ENCODE measurements around the gene UBE4B. TPM values are rescaled to one million over a fixed set of nuclear protein-coding genes. Genes with fewer than 3 reads are reported as not detected.

UBE4B gene
- total RNA-seq, 1 experiment from 2014 or later = 40.3 TPM

GRCh38 chr1:10189659-10190058, 156.9 kb downstream of the UBE4B start:
- CTCF ChIA-PET = no interaction called here
- intact Hi-C loops (cut with micrococcal nuclease; ENCODE audit: unreplicated experiment) = no loop called here

GRCh38 chr1:10192263-10192662, 159.5 kb downstream of the UBE4B start:
- no peaks in the 10 kb centered on the region for H3K36me3 Mint-ChIP-seq (ENCODE audit: insufficient read depth, unreplicated experiment)
- BruUV-seq (replicated peaks) = no TSS peak
- no peak for DNase-seq
- peaks cover 6% of the 10 kb centered on the region; the same call in 1 of the 2 replicates for H3K4me1 ChIP-seq
- no peak overlapping the region for H3K4me3 Mint-ChIP-seq (ENCODE audit: unreplicated experiment)
- ChIA-PET POLR2A (no interaction called here), CTCF (no interaction called here)
- intact Hi-C loops (cut with micrococcal nuclease; ENCODE audit: unreplicated experiment) = no loop called here
- no peaks in the 10 kb centered on the region for H3K9me3 Mint-ChIP-seq (ENCODE audit: unreplicated experiment)
- H3K9me3 ChIP-seq = no peaks in the 10 kb centered on the region
- TF ChIP-seq CTCF (IDR thresholded peaks at IDR 0.05; ENCODE audit: insufficient read depth in 1 of 2, low read depth in 1 of 2, low read length in 1 of 2, severe bottlenecking in 1 of 2, unreplicated experiment in 1 of 2) = no peak
- H3K27me3 Mint-ChIP-seq (ENCODE audit: insufficient read depth, unreplicated experiment) = no peaks in the 10 kb centered on the region
- no peaks in the 10 kb centered on the region for H3K36me3 ChIP-seq (ENCODE audit: control insufficient read depth, insufficient read depth, low read length)
- no peak overlapping the region for H3K4me3 ChIP-seq (ENCODE audit: low read depth, low read length)
- no peak overlapping the region for H3K27ac Mint-ChIP-seq (ENCODE audit: unreplicated experiment)
- no peaks in the 10 kb centered on the region for H3K27me3 ChIP-seq (replicated peaks; ENCODE audit: control insufficient read depth, insufficient read depth, low read length)
- no peaks in the 10 kb centered on the region for H3K4me1 Mint-ChIP-seq (ENCODE audit: low read depth, unreplicated experiment)

More at GRCh38 chr1:10189659-10190058, 156.9 kb downstream of the UBE4B start:
- peaks cover 9% of the 10 kb centered on the region for H3K4me1 Mint-ChIP-seq (ENCODE audit: low read depth, unreplicated experiment)
- POLR2A ChIA-PET = no interaction called here
- H3K9me3 ChIP-seq = no peaks in the 10 kb centered on the region
- TF ChIP-seq CTCF (IDR thresholded peaks at IDR 0.05; ENCODE audit: insufficient read depth in 1 of 2, low read depth in 1 of 2, low read length in 1 of 2, severe bottlenecking in 1 of 2, unreplicated experiment in 1 of 2) = no peak
- H3K27me3 Mint-ChIP-seq (ENCODE audit: insufficient read depth, unreplicated experiment) = no peaks in the 10 kb centered on the region
- DNase-seq = no peak
- H3K9me3 Mint-ChIP-seq (ENCODE audit: unreplicated experiment) = no peaks in the 10 kb centered on the region
- H3K4me1 ChIP-seq = no peaks in the 10 kb centered on the region
- H3K27ac Mint-ChIP-seq (ENCODE audit: unreplicated experiment) = no peak overlapping the region
- no peak overlapping the region for H3K4me3 ChIP-seq (ENCODE audit: low read depth, low read length)
- H3K4me3 Mint-ChIP-seq (ENCODE audit: unreplicated experiment) = no peak overlapping the region
- H3K36me3 ChIP-seq (ENCODE audit: control insufficient read depth, insufficient read depth, low read length) = no peaks in the 10 kb centered on the region
- no TSS peak for BruUV-seq (replicated peaks)
- H3K36me3 Mint-ChIP-seq (ENCODE audit: insufficient read depth, unreplicated experiment) = no peaks in the 10 kb centered on the region
- H3K27me3 ChIP-seq (replicated peaks; ENCODE audit: control insufficient read depth, insufficient read depth, low read length) = no peaks in the 10 kb centered on the region

- Mint-ChIP-seq H3K4me3 (ENCODE audit: unreplicated experiment) (no peak overlapping the region), H3K4me1 (ENCODE audit: low read depth, unreplicated experiment) (no peaks in the 10 kb centered on the region), H3K9me3 (ENCODE audit: unreplicated experiment) (no peaks in the 10 kb centered on the region), H3K27me3 (ENCODE audit: insufficient read depth, unreplicated experiment) (no peaks in the 10 kb centered on the region), H3K36me3 (ENCODE audit: insufficient read depth, unreplicated experiment) (no peaks in the 10 kb centered on the region), H3K27ac (ENCODE audit: unreplicated experiment) (no peak overlapping the region)
- Histone ChIP-seq H3K36me3 (ENCODE audit: control insufficient read depth, insufficient read depth, low read length) (no peaks in the 10 kb centered on the region), H3K4me1 (peaks cover 6% of the 10 kb centered on the region; the same call in 1 of the 2 replicates), H3K4me3 (ENCODE audit: low read depth, low read length) (no peak overlapping the region), H3K9me3 (no peaks in the 10 kb centered on the region), H3K27me3 (replicated peaks; ENCODE audit: control insufficient read depth, insufficient read depth, low read length) (no peaks in the 10 kb centered on the region)
- no TSS peak for BruUV-seq (replicated peaks)
- CTCF ChIA-PET = no interaction called here
- intact Hi-C loops (cut with micrococcal nuclease; ENCODE audit: unreplicated experiment) = no loop called here
- no peak for DNase-seq
- POLR2A ChIA-PET = no interaction called here
- TF ChIP-seq CTCF (IDR thresholded peaks at IDR 0.05; ENCODE audit: insufficient read depth in 1 of 2, low read depth in 1 of 2, low read length in 1 of 2, severe bottlenecking in 1 of 2, unreplicated experiment in 1 of 2) = no peak
These were observed 160.5 kb downstream of the UBE4B start for GRCh38 chr1:10193288-10193687.

All from Caco-2 (cell line).